ENCODE measurements around the gene MT1F.
"Not testable (repeated sequence)": the region's sequence is repeated elsewhere in the genome, so short reads cannot be mapped to it uniquely, and the experiment has no call there.

The MT1F gene

DNA sequence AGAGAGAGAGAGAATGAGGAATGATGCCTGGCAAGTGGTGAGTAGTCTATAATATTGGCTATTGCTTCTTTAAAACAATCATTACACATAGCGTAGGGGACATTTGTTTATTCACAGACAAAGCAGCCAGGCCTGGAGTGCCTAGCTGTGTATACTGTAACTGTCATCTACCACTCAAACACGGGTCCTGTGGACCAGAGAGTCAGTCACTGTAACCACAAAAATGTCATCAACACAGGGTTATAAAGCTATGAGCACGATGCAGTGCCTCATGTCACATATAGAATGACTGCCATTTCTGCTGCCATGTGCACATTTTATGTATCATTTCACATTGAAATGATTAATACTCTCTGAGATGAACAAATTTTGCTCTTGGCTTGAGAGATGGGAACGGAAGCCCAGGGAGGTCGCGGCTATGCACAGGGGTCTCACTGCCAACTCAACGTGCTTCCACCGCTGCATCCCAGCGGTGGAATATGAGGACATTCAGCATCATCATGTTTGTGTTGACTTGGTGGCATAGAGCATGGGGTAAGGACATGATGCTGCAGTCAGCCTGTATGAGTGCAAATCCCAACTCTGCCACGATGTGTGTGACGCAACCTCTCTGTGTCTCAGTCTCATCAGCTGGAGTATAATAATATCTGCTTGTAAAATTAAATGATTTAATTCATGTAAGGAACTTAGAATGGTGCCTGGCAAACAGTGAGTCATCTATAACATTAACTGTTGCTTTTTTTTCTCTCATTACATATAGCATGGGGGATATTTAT, 15.2 kb downstream of the MT1F start:
- TF ChIP-seq, protein P1, sequence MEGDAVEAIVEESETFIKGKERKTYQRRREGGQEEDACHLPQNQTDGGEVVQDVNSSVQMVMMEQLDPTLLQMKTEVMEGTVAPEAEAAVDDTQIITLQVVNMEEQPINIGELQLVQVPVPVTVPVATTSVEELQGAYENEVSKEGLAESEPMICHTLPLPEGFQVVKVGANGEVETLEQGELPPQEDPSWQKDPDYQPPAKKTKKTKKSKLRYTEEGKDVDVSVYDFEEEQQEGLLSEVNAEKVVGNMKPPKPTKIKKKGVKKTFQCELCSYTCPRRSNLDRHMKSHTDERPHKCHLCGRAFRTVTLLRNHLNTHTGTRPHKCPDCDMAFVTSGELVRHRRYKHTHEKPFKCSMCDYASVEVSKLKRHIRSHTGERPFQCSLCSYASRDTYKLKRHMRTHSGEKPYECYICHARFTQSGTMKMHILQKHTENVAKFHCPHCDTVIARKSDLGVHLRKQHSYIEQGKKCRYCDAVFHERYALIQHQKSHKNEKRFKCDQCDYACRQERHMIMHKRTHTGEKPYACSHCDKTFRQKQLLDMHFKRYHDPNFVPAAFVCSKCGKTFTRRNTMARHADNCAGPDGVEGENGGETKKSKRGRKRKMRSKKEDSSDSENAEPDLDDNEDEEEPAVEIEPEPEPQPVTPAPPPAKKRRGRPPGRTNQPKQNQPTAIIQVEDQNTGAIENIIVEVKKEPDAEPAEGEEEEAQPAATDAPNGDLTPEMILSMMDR (IDR thresholded peaks at IDR 0.05; ENCODE audit: control insufficient read depth, insufficient read depth, low read depth, low read length, missing control alignments), result no peak
- H3K4me3 ChIP-seq (ENCODE audit: control insufficient read depth, low read depth, low read length), result no peak overlapping the region
- no peak for DNase-seq (ENCODE audit: low read depth)

- H3K4me3 ChIP-seq (ENCODE audit: control insufficient read depth, low read depth, low read length), result no peak overlapping the region
- no peak for DNase-seq (ENCODE audit: low read depth)
- TF ChIP-seq, protein P1 (IDR thresholded peaks at IDR 0.05; ENCODE audit: control insufficient read depth, insufficient read depth, low read depth, low read length, missing control alignments), result peak; percentile 56
Measured at GRCh38 chr16:56673921-56674320, 16.2 kb downstream of the MT1F start.

GRCh38 chr16:56674570-56674969, 16.8 kb downstream of the MT1F start:
- DNase-seq (ENCODE audit: low read depth); H3K4me3 ChIP-seq (ENCODE audit: control insufficient read depth, low read depth, low read length): not testable (repeated sequence)

DNA sequence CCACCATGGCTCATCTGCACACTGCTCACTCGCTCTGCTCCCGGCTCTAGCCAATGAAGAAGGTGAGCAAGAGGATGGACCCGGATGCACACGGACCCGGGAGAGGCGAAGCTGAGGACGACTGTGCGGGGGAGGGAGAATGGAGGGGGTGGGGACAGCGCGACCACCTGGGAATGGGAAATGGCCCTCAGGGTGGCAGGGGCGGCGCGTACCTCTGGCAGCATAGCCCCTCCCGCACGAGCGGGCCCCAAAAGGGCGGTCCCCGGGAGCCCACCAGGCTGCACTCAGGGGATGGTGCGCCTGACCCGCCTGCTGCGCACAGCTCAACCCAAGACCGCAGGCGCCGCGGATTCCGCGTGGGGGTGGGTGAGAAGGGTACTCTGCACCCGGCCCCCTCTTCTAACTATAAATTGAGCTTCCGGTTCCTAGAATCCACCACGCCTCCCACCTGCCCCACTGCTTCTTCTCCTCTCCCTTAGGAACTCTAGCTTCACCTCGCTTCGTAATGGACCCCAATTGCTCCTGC, 18.0 kb downstream of the MT1F start:
- H3K4me3 ChIP-seq (ENCODE audit: control insufficient read depth, low read depth, low read length), result no peak overlapping the region
- no peak for DNase-seq (ENCODE audit: low read depth)
- TF ChIP-seq, protein P1 (IDR thresholded peaks at IDR 0.05; ENCODE audit: control insufficient read depth, insufficient read depth, low read depth, low read length, missing control alignments), result no peak

DNA sequence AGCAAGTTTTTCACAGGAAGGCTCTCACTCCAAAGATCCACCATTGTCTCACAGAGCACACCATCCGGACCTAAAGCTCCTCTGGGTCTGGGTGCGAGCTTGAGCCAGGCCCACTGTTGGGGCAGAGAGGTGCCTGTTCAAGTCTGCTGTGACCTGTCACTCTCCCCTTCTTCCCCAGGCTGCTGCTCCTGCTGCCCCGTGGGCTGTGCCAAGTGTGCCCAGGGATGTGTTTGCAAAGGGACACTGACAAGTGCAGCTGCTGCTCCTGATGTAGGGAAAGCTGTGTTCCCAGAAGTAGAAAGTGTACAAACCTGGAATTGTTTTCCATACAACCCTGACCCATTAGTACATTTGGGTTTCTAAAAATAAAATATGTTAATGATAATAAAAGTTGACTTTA, 19.7 kb downstream of the MT1F start:
- H3K4me3 ChIP-seq (ENCODE audit: control insufficient read depth, low read depth, low read length), result no peak overlapping the region
- DNase-seq (ENCODE audit: low read depth), result no peak
- TF ChIP-seq, protein P1 (IDR thresholded peaks at IDR 0.05; ENCODE audit: control insufficient read depth, insufficient read depth, low read depth, low read length, missing control alignments), result no peak

- no peak overlapping the region for H3K4me3 ChIP-seq (ENCODE audit: control insufficient read depth, low read depth, low read length)
- DNase-seq (ENCODE audit: low read depth), result no peak
- TF ChIP-seq, protein P1 (IDR thresholded peaks at IDR 0.05; ENCODE audit: control insufficient read depth, insufficient read depth, low read depth, low read length, missing control alignments), result no peak
Measured at GRCh38 chr16:56679078-56679730, 21.4 kb downstream of the MT1F start.

GRCh38 chr16:56679818-56680217, 22.1 kb downstream of the MT1F start:
- no peak for DNase-seq (ENCODE audit: low read depth)
- TF ChIP-seq, protein P1 (IDR thresholded peaks at IDR 0.05; ENCODE audit: control insufficient read depth, insufficient read depth, low read depth, low read length, missing control alignments), result no peak
- H3K4me3 ChIP-seq (ENCODE audit: control insufficient read depth, low read depth, low read length), result no peak overlapping the region

All from AG09309 (cell line).